Measurements from ENCODE around the gene LRRC46.

The LRRC46 gene

DNA sequence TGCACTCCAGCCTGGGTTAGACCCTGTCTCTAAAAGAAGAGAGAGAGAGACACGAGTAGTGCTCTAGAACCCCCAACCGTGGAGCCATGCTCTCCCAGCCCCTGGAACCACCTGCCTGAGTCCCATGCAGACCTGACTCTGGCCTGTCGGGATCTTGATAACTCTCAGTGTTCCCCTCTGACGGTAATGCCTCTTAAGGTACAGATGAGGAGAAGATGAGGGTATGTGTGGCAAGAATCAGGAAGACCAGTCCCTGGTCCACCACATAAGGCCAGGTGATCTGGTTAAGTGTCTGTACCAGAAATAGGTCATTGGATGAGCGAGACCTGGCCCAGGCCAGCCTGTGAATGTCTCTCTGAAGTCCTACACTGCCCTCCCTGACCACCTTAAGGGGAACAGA is 28.3 kb upstream of the LRRC46 start:
- Mint-ChIP-seq H3K27ac (no peak overlapping the region), H3K9me3 (no peaks in the 10 kb centered on the region), H3K36me3 (ENCODE audit: low read depth) (no peaks in the 10 kb centered on the region), H3K27me3 (ENCODE audit: low read depth, poor library complexity) (peaks cover 40% of the 10 kb centered on the region), H3K4me3 (no peak overlapping the region), H3K4me1 (no peaks in the 10 kb centered on the region)
- TF ChIP-seq, protein P1, sequence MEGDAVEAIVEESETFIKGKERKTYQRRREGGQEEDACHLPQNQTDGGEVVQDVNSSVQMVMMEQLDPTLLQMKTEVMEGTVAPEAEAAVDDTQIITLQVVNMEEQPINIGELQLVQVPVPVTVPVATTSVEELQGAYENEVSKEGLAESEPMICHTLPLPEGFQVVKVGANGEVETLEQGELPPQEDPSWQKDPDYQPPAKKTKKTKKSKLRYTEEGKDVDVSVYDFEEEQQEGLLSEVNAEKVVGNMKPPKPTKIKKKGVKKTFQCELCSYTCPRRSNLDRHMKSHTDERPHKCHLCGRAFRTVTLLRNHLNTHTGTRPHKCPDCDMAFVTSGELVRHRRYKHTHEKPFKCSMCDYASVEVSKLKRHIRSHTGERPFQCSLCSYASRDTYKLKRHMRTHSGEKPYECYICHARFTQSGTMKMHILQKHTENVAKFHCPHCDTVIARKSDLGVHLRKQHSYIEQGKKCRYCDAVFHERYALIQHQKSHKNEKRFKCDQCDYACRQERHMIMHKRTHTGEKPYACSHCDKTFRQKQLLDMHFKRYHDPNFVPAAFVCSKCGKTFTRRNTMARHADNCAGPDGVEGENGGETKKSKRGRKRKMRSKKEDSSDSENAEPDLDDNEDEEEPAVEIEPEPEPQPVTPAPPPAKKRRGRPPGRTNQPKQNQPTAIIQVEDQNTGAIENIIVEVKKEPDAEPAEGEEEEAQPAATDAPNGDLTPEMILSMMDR (IDR thresholded peaks at IDR 0.05) = no peak
- no peak for DNase-seq

DNA sequence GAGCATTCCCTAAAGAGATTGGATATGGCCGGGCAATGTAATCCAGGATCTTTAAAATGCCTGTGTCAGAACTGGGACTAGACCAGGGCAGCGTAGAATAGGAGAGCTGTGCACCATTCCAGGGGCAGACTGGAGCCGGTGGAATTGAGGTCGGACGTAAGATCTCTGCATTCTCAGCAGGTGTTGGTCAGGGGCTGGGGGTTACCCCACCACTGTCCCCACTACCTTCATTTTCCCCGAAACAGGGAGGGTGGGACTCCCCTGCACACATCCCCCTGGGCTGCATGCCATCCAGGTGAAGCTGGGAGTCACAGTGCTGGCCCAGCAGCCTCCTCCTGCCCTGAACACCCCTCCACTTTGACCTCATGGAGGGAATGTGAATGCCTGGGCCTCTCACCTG is 27.7 kb upstream of the LRRC46 start:
- H3K4me1 Mint-ChIP-seq = no peaks in the 10 kb centered on the region
- TF ChIP-seq, protein P1 (IDR thresholded peaks at IDR 0.05) = no peak
- no peaks in the 10 kb centered on the region for H3K36me3 Mint-ChIP-seq (ENCODE audit: low read depth)
- H3K27ac Mint-ChIP-seq = no peak overlapping the region
- DNase-seq = no peak
- H3K27me3 Mint-ChIP-seq (ENCODE audit: low read depth, poor library complexity) = peaks cover 39% of the 10 kb centered on the region
- no peak overlapping the region for H3K4me3 Mint-ChIP-seq
- no peaks in the 10 kb centered on the region for H3K9me3 Mint-ChIP-seq

DNA sequence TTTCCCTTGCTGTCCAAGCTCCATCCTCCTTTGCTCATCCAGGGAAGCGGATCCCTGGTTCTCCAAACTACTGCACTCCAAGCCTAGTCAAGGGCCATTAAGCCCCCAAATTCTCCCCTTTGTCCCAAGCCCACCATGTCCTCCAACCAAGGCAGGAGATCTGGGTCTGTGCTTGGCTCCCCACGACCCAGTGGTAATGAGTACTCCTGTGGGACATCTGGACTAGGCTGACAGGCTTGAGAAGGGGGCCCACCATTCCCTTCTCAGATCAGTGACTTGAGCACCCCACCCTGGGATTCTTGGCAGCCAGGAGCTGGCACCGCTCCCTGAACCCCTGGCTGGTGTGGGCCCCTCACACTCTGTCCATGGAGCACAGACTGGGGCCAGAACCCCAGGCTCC is 27.0 kb upstream of the LRRC46 start:
- Mint-ChIP-seq H3K36me3 (ENCODE audit: low read depth) (no peaks in the 10 kb centered on the region), H3K4me1 (no peaks in the 10 kb centered on the region), H3K4me3 (no peak overlapping the region), H3K27me3 (ENCODE audit: low read depth, poor library complexity) (peaks cover 34% of the 10 kb centered on the region), H3K9me3 (no peaks in the 10 kb centered on the region), H3K27ac (no peak overlapping the region)
- TF ChIP-seq, protein P1 (IDR thresholded peaks at IDR 0.05) = no peak
- DNase-seq = no peak

DNA sequence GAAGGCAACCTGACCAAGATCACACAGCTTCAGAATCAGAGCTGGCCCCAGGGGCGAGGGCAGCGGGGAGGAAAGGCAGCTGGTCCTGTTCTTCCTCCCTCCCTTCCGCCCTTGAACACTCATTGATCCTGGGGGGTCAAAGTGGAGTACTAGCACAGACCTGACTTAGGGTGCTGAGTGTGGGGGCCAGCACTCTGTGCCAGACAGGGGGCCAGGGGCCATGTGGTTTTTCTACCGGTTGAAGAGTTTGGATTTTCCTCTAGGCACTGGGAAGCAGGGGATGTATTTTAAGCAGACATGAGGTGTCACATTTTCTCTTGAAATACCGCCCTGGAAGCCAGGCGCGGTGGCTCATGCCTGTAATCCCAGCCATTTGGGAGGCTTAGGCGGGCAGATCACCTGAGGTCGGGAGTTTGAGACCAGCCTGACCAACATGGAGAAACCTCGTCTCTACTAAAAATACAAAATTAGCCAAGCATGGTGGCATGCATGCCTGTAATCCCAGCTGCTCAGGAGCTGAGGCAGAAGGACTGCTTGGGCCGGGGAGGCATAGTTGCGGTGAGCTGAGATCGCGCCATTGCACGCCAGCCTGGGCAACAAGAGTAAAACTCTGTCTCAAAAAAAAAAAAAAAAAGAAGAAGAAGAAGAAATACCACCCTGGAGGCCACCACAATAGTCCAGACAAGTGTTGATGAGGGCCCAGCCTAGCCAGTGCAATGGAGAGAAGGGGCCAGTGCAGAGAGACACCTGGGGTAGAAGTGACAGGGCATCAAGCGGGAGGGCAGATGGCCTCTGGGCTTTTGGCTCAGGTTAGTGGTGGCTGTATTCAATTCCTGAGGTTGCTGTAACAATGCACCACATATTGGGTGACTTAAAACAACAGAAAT is 25.2 kb upstream of the LRRC46 start:
- no peak overlapping the region for H3K4me3 Mint-ChIP-seq
- no peak overlapping the region for H3K27ac Mint-ChIP-seq
- peaks cover 6% of the 10 kb centered on the region for H3K4me1 Mint-ChIP-seq
- no peaks in the 10 kb centered on the region for H3K36me3 Mint-ChIP-seq (ENCODE audit: low read depth)
- DNase-seq = no peak
- H3K9me3 Mint-ChIP-seq = no peaks in the 10 kb centered on the region
- TF ChIP-seq, protein P1 (IDR thresholded peaks at IDR 0.05) = no peak
- peaks cover 28% of the 10 kb centered on the region for H3K27me3 Mint-ChIP-seq (ENCODE audit: low read depth, poor library complexity)

DNA sequence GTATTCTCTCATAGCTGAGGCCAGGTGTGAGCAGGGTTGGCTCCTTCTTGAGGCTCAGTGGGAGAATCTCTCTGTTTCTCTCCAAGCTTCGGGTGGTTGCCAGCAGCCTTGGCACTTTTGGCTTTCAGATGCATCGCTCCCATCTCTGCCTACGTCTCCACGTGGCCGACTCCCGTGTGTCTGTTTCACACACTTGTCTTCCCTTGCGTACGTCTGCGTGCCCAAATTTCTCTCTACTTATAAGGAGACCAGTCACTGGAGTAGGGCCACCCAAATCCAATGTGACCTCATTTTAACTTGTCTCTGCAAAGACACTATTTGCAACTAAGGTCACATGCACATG is 24.6 kb upstream of the LRRC46 start:
- Mint-ChIP-seq H3K4me1 (peaks cover 6% of the 10 kb centered on the region), H3K9me3 (no peaks in the 10 kb centered on the region), H3K36me3 (ENCODE audit: low read depth) (no peaks in the 10 kb centered on the region), H3K27me3 (ENCODE audit: low read depth, poor library complexity) (peaks cover 23% of the 10 kb centered on the region), H3K27ac (no peak overlapping the region), H3K4me3 (no peak overlapping the region)
- DNase-seq = no peak
- TF ChIP-seq, protein P1 (IDR thresholded peaks at IDR 0.05) = no peak

DNA sequence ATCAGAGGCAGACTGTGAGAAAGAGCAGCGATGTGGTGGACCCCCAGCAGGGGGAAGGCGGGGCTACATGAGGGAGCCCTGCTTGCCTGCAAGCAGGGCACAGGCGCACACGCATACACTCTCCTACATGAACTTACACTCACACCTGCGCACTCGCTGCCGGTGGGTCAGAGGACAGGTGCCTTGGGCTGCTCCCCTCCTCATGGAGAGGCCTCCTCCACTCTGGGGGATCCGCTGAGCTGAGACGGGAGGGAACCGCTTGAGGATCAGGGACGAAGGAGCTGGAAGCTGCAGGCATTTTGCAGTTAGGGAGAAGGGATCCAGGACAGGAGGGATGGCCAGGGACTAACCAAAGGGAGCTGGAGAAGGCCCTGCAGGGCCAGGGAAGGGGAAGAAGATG is 24.0 kb upstream of the LRRC46 start:
- Mint-ChIP-seq H3K4me3 (no peak overlapping the region), H3K4me1 (peaks cover 6% of the 10 kb centered on the region), H3K36me3 (ENCODE audit: low read depth) (no peaks in the 10 kb centered on the region), H3K27me3 (ENCODE audit: low read depth, poor library complexity) (peaks cover 22% of the 10 kb centered on the region), H3K9me3 (no peaks in the 10 kb centered on the region), H3K27ac (no peak overlapping the region)
- DNase-seq = no peak
- TF ChIP-seq, protein P1 (IDR thresholded peaks at IDR 0.05) = no peak
